ENCODE measurements around the gene TBC1D22A.

DNA sequence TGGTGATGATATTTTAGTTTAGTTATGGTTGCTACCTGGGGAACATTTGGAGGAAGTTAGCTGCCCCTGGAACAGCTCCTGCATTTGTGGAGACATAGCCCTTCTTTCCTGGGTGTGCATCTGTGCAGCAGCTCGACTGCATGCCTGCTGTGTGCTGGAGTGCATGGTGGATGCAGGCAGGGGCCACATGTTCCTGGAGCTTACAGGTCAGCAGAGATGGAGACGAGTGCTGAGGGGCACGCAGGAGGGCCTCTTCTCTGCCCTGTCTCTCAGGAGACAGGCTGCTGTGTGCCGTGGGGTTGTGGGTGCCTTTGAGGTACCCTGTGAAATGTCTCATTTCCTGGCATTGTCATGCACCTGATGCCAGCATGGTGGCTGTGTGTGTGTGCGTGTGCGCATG, 87.5 kb downstream of the TBC1D22A start:
- TF ChIP-seq, protein P1, sequence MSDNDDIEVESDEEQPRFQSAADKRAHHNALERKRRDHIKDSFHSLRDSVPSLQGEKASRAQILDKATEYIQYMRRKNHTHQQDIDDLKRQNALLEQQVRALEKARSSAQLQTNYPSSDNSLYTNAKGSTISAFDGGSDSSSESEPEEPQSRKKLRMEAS (IDR thresholded peaks at IDR 0.05) = no peak
- TF ChIP-seq SRF (IDR thresholded peaks at IDR 0.05; ENCODE audit: low read depth) (no peak), EZH2 (IDR thresholded peaks at IDR 0.05) (no peak)
- TF ChIP-seq, protein P2, sequence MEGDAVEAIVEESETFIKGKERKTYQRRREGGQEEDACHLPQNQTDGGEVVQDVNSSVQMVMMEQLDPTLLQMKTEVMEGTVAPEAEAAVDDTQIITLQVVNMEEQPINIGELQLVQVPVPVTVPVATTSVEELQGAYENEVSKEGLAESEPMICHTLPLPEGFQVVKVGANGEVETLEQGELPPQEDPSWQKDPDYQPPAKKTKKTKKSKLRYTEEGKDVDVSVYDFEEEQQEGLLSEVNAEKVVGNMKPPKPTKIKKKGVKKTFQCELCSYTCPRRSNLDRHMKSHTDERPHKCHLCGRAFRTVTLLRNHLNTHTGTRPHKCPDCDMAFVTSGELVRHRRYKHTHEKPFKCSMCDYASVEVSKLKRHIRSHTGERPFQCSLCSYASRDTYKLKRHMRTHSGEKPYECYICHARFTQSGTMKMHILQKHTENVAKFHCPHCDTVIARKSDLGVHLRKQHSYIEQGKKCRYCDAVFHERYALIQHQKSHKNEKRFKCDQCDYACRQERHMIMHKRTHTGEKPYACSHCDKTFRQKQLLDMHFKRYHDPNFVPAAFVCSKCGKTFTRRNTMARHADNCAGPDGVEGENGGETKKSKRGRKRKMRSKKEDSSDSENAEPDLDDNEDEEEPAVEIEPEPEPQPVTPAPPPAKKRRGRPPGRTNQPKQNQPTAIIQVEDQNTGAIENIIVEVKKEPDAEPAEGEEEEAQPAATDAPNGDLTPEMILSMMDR (IDR thresholded peaks at IDR 0.05 in 2 of 3, conservative IDR thresholded peaks at IDR 0.05 in 1 of 3; ENCODE audit: borderline replicate concordance in 1 of 3, insufficient read depth in 1 of 3, low read depth in 2 of 3, low read length in 2 of 3) = no peak
- TF ChIP-seq, protein P3, sequence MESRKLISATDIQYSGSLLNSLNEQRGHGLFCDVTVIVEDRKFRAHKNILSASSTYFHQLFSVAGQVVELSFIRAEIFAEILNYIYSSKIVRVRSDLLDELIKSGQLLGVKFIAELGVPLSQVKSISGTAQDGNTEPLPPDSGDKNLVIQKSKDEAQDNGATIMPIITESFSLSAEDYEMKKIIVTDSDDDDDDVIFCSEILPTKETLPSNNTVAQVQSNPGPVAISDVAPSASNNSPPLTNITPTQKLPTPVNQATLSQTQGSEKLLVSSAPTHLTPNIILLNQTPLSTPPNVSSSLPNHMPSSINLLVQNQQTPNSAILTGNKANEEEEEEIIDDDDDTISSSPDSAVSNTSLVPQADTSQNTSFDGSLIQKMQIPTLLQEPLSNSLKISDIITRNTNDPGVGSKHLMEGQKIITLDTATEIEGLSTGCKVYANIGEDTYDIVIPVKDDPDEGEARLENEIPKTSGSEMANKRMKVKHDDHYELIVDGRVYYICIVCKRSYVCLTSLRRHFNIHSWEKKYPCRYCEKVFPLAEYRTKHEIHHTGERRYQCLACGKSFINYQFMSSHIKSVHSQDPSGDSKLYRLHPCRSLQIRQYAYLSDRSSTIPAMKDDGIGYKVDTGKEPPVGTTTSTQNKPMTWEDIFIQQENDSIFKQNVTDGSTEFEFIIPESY (IDR thresholded peaks at IDR 0.05; ENCODE audit: extremely low read depth, insufficient replicate concordance, low read length) = no peak
